HG03571 (cell line): ENCODE data around the gene SNRPE.
A peak's percentile ranks its signal among the peaks of the same experiment; 100 is the strongest.
"Not testable (repeated sequence)": the region's sequence is repeated elsewhere in the genome, so short reads cannot be mapped to it uniquely, and the experiment has no call there.

Source experiments
- ATAC-seq: cut with Tn5 transposase; IDR thresholded peaks from one replicate; pipeline ENCODE4 v1.9.1; 2021; ENCODE audit not compliant: unreplicated experiment

SNRPE gene

GRCh38 chr1:203861379-203862184 lies at the start of gene SNRPE:
SNRPE (plus strand) TSS chr1:203861599; CDS start chr1:203861660, 61 bp downstream.
- peak; percentile 96 for ATAC-seq

GRCh38 chr1:203813581-203814341 lies 47.6 kb upstream of the SNRPE start:
- ATAC-seq: no peak

- no peak for ATAC-seq
Observed at GRCh38 chr1:203818399-203818798, 43.0 kb upstream of the SNRPE start.

GRCh38 chr1:203823306-203823705 lies 38.1 kb upstream of the SNRPE start:
- no peak for ATAC-seq

GRCh38 chr1:203826175-203826574 lies 35.2 kb upstream of the SNRPE start:
- ATAC-seq: no peak

- no peak for ATAC-seq
Observed at GRCh38 chr1:203828002-203828401, 33.4 kb upstream of the SNRPE start.

- ATAC-seq: no peak
Observed at GRCh38 chr1:203828503-203828902, 32.9 kb upstream of the SNRPE start.

GRCh38 chr1:203829247-203829646 lies 32.2 kb upstream of the SNRPE start:
- not testable (repeated sequence) for ATAC-seq

GRCh38 chr1:203835476-203835875 lies 25.9 kb upstream of the SNRPE start:
- ATAC-seq: no peak

- ATAC-seq: no peak
Observed at GRCh38 chr1:203839081-203839480, 22.3 kb upstream of the SNRPE start.

GRCh38 chr1:203840208-203840808 lies 21.1 kb upstream of the SNRPE start:
- ATAC-seq: no peak

GRCh38 chr1:203842559-203842876 lies 18.9 kb upstream of the SNRPE start:
- ATAC-seq: no peak

GRCh38 chr1:203843435-203843834 lies 18.0 kb upstream of the SNRPE start:
- no peak for ATAC-seq

GRCh38 chr1:203853112-203853511 lies 8.3 kb upstream of the SNRPE start:
- ATAC-seq: not testable (repeated sequence)

GRCh38 chr1:203858055-203858454 lies 3.3 kb upstream of the SNRPE start:
- ATAC-seq: no peak

GRCh38 chr1:203858975-203859374 lies 2.4 kb upstream of the SNRPE start:
- ATAC-seq: no peak

GRCh38 chr1:203860396-203861025 lies 888 bp upstream of the SNRPE start:
- no peak for ATAC-seq

- ATAC-seq: no peak
Observed at GRCh38 chr1:203867802-203868201, 6.4 kb downstream of the SNRPE start.

GRCh38 chr1:203870245-203870644 lies 8.8 kb downstream of the SNRPE start:
- ATAC-seq: no peak

- ATAC-seq: no peak
Observed at GRCh38 chr1:203871114-203871880, 9.9 kb downstream of the SNRPE start.

- ATAC-seq: no peak
Observed at GRCh38 chr1:203873094-203873493, 11.7 kb downstream of the SNRPE start.
